Amniotic epithelial cell (primary cell): ENCODE data around the gene THBS4.

Experiments
- DNase-seq: peaks from one replicate; pipeline ENCODE4 v3.0.0-alpha.2; 2010; ENCODE audit warnings: low read depth

THBS4 gene

DNA sequence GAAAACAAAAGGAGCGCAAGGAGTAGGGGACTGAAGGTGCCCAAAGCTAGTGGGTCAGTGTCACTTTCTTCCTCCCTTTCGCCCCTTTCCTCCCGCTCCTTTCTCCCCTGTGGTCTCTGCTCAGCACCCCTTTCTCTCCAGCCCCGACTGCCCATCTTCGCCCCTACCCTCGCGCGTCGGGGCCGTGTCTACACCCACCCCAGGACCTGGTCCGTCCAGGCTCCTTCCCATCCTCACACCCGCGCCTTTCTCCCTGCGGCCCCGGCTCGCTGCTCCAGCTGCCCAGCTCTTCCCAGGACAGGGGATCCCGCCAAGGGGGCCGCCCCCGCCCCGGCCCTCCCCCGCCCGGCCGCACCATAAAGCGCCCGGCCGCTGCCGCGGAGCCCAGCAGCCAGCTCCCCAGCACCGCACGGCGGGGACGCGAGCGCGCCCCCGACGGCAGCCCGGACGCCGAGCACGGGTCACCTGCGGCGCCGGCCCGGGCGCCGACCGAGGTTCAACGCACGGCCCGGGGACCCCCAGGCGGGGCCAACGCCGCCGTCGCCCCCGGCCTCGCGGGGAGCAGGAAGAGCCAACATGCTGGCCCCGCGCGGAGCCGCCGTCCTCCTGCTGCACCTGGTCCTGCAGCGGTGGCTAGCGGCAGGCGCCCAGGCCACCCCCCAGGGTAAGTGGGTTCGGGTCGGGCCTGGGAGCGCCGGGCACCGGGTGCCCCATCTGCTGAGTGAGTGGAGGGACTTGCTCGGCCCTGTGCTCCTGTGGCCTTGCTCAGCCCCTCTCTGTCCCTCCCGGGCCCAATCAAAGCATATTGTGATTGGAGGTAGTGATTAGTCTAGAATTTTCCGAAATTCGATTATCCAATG, at the start of gene THBS4:
Gene THBS4, plus strand, starts transcription at position 387 of the 860 bp plus-strand sequence. Its CDS starts 190 bp downstream, at position 577.
- no peak for DNase-seq

DNA sequence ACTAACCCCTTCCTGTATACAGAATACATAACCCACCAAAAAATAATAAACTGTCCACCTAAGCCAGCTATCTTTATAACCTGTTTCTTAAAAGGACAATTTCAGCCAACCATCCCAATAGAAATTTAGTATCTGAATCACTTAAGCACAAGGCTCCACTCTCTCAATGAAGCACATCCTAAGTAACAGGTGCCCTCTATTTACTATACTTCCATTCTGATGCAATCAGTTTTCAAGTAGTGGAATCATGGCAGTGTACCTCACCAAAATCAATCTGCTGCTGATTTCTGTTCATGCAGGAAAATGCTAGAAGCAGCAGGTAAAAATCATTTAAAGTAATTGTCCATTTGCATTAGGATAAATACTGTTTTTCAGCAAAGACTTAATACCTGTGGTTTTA, 48.9 kb upstream of the THBS4 start:
- no peak for DNase-seq

DNA sequence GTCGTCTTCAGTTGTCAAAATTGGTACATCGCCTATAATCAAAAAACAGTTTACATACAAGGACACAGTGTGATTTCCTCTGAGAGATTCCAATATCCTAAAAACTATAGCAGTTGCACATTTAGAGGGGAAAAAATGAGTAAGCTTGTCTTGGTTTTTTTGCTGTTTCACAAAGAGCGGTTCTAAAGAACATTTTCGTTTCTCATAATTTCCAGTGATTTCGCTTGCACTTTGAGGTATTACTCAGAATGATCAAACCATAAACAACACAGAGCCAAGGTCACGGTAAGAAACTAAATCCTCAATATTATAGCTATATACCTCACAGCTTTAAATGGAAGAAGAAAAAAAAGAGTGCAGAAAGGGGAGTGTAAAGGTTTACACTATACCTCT, 44.9 kb upstream of the THBS4 start:
- peak; percentile 36 for DNase-seq

DNA sequence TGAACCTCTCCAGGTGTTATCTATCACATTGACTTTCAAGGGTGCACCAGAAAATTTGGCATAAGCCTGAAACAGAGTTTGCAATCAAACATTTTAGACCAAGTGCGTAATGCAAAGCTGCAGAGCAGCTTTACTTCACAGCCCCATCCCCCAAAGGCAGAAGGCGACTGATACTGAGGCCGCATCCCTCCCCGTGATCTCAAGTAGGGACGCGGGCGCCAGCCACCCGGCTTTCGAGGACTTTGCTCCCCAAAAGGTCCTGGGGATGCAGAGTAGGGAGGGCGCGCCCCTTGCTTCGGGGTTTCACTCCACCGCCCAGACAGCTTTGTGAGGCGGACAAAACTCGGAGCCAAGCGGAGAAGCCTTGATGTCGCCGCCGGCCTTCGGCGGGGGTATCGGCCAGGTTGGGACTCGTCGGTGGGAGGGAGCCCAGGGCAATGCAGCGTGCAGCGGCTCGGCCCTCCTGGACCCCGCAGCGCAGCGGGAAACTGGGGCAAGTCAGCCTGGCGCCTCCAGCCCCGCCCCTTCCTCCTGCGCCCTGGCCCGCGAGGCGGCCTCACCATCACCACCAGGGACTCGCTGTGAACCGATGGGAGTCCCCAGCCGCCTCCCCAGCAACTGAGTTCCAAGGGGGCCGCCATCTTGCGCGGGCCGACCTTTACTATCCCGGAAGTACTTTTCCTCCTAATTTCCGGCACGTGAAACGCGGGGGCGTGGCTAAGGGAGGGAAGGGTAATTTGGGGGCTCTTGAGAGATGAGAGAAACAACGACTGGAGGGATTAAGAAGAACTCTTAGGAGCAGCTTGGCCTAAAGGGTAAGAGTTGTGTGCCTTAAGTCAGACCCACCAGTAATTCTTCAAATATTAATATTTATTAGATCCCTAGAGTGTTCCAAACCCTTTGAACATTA, 44.3 kb upstream of the THBS4 start, which contains the start of gene MTX3:
Gene MTX3, minus strand, starts transcription at position 665 of the 910 bp plus-strand sequence. Its CDS starts 24 bp downstream, at position 641.
- peak; percentile 79 for DNase-seq

DNA sequence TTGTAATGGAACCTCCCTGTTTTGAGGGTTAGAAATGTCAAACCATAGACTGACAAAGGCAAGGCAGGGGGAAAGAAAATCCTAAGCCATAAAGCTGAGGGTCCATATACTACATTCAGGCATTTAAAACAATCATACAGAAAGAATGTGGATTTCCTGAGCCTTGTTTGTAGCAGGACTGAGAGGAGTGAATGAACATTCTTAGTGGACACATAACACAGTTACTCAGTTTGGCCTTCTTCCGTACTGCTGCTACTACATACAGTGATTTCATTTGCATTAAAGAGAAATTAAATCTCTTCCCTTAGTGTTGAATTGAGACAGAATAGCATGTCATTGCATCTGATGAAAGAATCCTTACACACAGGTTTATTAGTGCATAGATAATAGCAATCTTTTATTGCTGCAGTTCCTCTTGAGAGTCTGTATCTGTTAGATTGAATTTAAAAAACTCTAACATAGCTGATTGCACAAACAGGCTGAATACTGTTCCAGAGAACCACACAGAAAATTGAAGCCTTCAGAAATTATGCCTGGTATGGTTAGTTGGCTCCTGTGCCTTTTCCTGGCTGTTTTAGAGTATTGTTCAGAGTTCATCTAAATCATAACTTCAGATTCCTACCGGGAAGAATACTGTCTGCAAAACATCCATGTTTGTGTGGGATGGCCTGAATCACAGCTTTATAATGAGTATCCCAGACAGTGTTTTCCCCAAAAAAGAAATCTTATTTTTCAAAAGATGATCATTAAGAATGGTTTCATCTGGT, 42.1 kb upstream of the THBS4 start:
- no peak for DNase-seq

DNA sequence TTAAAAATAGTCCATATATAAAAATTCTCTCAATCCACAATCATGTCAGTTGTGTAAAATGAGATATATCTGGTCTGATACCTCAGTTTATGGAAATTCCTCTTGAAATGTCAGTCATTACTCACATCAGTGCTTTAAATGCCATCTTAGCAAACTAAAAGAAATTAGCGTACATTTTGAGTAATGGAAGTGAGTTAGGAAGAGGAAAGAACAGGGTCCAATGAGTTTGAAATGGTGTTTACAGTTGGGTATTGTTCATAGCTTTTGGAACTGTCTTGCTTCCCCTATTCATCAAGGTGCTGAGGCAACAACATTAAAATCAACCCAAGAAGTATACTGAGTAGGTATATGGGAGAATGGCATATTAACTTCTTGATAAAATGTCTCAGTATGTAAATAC, 35.4 kb upstream of the THBS4 start:
- no peak for DNase-seq

DNA sequence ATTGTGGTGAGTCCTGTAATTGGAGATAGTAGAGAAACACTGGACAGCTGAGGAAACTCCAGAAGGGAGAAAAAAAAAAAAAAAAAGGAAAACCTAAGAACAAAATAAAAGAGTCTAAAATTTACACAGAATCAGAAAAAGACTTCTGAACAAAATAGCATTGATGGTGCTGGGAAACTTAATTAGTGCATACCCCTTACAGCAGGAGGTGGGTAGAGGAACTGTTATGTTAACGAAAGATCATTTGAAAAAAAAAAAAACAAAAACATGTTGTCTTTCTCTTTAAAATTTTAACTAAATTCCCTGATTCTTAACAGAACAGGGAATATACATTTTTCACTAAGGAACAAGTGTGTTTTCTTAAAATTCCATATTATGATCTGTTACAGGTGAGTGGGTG, 32.5 kb upstream of the THBS4 start:
- no peak for DNase-seq

DNA sequence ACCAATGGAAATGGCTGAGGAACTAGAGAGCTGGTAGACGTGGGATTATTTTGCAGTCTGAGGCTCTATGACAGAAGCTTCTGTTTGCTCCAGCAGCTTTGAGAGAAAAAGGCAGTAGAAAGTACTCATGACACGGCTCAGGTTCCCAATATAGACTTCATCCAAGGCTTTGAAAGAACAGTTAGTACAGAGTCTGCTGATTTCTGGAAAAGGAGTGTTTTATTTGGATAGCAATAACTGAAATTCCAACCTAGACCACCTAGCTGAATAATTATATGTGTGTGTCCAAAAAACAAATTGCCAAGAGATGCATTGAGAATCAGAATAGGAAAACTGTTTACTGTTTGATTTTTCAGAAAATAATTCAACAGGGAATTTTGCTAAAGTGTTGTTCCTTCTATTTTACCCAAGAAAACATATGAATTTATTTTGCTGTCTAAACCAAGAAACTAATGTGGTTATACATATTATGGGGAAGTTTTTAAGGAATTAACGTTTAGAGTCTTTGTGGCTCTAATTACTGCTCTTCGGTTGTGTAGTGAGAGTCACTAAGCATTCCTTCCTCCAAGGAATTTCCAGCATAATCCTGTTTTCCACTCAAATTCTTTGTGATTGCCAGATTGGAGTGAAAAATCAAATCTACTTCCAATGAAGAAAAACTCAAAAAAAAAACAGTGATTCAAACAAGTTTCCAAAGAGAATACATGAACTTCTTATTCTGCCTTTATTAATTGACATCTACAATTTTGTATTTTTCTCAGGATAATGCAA, 26.0 kb upstream of the THBS4 start:
- DNase-seq = no peak

DNA sequence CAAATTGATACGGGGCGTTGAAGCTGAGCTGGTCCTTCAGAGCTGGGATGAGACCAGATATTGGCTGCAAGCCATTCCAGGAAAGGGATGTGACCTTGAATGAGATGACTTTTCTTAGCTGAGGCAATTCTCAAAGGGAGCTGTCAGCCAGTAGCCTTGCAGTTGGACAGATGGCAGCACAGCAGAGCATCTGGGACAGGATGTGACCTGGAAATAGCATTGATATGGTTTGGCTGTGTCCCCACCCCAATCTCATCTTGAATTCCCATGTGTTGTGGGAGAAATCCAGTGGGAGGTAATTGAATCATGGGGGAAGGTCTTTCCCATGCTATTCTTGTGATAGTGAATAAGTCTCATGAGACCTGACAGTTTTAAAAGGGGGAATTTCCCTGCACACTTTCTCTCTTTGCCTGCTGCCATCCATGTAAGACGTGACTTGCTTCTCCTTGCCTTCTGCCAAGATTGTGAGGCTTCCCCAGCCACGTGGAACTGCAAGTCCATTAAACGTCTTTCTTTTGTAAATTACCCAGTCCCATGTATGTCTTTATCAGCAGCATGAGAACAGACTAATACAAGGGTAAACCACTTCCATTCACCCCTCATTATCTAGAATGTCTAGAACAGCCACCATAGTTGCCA, 24.3 kb upstream of the THBS4 start:
- DNase-seq = no peak

DNA sequence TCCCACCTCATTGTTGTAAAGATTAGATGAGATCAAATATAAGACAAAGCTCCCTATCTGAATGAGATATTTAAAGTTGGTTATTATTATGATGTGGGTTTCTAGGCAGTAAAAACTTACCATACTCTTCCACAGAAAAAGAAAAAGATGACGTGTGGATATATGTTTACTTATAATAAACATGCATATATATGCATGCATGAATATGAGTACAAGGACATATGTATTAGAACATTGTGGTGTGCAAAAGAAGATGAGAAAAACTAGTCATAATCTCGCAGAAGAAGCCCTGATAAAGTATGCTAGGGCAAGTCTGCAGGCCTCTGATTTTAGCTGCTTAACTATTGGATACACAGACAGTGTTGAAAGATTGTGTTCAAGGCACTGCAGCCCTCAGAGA, 10.1 kb upstream of the THBS4 start:
- no peak for DNase-seq

DNA sequence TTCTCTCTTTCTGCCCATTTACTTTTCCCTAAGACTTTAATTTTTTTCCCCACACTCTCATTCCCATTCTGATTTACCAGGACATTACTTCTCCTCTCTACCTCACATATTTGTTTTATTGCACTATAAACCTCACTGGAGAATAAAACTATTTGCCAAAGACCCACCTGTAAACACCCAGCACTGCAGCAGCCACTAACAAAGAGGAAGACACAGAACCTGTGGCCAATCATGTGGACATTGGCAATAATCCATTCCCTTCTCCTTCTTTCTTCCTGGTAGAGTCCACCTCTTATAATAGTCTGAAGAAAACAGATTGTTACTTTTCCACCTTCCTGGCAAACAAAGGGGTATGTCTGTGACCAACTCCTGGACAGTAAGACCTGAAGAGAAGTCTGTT, 8.3 kb upstream of the THBS4 start:
- no peak for DNase-seq

DNA sequence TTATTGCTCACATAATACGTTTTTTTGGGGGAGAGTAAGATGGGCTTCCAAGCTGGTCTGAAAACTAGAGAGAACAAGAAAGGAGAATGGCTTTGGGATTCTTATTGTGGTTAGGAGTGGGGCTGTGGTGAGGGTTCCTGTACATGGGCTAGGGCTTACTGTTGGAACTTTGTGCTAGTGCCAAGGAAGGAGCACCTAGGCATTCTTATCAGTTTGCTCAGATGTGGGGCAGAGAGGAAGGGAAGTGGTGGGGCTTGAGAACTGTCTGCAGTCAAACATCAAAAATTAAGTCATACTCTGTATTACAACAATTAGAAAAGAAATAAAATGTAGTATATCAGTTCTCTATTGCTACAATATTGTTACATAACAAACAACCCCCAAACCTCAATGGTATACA, 4.0 kb upstream of the THBS4 start:
- no peak for DNase-seq

DNA sequence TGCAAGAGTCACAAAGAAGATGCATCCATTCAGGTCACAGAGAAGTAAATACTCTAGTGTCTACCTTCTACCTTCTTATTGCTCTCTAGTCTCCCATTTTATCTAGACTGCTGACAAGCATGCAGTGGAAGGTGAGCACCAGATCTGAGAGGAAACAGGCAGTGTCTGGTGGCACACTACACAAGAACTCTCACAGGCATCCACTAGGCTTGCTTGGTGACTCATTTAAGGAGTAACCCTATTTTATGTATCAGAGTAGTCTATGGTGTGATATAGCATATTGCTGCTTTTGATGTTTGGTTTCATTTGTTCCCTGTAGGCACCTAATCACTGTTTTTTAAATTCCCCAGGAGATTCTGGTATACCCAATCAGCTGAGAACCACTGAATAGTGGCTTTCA, 1.6 kb upstream of the THBS4 start:
- DNase-seq = no peak

DNA sequence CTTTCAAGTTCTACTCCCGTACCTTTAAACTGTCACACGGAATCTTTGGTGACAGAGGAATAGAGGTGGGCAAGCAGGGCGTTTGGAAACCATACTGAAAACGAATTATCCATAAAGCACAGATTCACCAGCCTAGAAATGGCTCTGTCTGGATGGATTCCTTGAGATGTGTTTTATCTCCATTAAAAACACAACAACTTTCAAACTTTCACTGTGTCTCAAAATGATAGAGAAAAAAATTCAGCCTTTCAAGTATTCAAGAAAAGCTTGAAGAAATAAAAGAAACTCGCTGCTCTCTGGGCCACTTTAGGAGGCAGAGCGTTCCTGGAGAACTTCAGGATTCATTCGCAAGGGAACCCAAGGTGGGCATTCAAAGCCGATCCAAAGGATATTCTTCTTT, 589 bp upstream of the THBS4 start:
- no peak for DNase-seq

DNA sequence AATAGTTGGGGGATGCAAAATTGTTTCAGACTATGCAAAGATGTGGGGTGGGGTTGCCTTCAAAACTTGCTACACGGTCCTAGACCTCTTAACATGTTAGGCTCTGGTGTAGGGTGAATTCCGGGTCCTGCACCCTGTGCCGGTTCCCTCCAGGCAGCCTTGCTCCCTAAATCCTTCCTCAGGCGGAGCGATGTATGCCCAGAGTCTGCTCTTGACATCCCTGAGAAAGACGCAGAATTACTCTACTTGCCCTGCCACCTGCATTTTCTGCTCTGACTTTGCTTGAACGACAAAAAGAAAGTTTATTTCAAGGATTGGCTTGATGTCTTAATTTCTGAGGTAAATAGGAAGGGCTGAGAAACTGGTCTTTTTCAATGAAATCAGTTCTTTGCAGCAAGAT, 691 bp downstream of the THBS4 start:
- no peak for DNase-seq

DNA sequence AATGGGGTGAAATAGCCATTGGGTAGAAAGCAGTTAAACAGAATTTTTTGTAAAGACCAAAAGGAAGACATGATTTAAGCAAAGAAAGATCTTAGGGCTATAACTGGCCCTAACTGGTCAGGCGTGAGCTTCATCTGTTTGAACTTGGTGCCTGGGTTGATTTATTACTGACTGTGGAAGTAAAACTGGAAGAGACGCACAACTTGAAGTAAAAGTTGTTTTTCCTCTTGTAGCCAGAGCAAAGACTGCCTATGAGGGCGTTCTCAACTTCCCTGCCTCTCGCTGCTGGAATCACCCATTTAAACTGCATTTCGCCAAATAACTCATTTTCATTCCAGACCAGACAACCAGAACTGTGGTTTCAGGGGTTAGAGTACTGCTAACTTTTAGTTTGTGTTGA, 1.5 kb downstream of the THBS4 start:
- DNase-seq = no peak

DNA sequence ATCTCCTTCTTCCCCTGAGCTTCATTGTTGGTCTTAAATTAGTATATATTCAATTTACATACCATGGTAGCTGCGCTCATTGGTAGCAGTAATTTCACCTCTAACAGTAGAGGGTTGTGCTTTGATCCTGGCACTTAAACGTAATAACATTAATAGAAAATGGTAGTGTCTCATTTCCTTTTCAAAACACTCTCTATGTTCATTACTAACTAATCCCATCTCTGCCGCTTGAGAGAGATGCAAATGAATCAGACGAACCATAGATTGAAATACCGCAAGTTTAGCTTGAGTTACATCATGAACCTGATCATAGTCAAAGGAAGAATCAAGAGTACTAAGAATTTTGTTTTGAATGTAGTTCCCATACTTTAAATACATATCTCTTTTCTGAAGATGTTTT, 2.2 kb downstream of the THBS4 start:
- DNase-seq = no peak

DNA sequence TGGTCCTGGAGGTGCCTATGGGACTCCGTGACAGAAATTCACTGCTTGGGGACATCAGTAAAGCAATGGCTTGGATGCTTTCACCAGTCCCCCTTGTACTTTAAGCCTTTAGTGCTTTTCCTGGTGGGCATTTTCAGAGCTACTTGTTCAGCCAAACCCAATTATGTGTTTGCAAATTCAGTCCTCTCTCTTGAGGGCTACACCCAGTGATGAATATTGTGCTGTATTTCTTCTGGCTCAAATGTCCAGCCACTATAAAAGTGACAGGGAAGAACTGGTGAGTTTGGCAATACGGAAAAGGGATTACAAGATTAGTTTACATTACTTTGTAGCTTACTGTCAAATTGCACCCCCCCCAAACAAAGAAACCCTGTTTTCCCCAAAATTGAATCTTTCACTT, 4.5 kb downstream of the THBS4 start:
- no peak for DNase-seq

DNA sequence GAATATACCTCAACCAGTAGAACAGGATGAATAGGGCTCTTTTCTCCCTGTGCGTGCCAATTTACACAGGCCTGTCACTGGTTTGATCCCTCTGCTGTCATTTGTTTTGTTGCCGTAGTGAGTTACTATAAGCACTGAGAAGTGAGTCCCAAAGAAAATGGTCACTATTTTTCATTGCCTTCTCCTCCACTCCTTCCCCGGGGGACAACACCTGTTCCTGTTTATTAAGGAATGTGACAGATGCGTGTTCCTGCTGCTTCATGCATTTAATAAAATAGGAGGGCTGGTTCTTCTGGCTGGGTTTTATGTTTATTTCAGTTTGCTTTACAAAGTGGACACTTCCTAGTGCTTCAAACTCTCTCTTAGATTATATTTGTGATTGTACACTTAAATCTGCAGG, 6.4 kb downstream of the THBS4 start:
- no peak for DNase-seq

DNA sequence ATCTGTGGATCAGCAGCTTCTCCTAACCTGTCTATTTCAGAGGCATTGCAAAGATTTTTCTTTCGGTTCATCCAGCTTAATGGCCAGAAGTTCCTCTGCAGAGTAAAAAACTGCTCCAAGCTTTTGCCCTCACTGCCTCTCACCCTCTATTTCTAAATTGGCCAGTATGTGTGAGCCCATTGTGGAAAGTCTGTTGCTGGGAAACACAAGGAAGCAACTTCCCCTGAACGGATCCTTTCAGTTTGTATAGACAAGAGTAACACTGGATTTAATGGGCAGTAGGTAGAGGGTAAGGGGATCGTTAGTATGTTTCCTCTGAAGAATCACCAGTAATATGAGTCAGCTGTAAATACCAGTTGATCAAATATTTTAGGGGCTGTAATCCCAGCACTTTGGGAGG, 7.2 kb downstream of the THBS4 start:
- DNase-seq = no peak

DNA sequence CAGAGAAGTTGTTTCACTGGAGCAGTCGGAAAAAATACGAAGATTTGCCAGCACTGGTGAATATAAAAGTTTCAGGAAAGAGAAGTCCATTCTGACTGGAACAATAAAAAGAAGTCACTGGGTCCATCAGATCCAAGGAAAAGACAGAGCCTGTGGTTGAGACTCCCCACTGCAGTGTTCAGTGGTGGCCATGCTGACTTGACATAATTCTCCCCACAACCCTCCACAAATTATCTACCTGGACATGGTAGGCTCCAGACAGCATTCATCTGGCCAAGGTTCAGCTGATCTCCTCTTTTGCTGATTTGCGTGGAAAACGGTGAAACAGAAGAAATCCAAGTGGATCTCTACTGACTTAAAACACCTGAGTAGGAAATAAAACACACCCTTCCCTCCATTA, 8.0 kb downstream of the THBS4 start:
- no peak for DNase-seq
